Astrocyte of the cerebellum (primary cell): ENCODE results near the gene CITED1.
A peak's percentile ranks its signal among the peaks of the same experiment; 100 is the strongest.

ENCODE experiments used
- DNase-seq: peaks from one replicate; pipeline ENCODE4 v3.0.0-alpha.2; 2011; ENCODE audit warnings: low read depth
- H3K4me3 ChIP-seq: 2 replicates; pipeline ENCODE4 v1.5.1; 2011; ENCODE audit warnings: mild to moderate bottlenecking, low read depth, low read length, moderate library complexity
- CTCF ChIP-seq: IDR thresholded peaks from 2 replicates; pipeline ENCODE4 v1.5.1; 2012; ENCODE audit warnings: low read length, low read depth, moderate library complexity, mild to moderate bottlenecking; ENCODE audit errors: missing control alignments
- in situ Hi-C: cut with HindIII; loops from 2 replicates; pipeline ENCODE4 v1.10.0; 2017; ENCODE audit warnings: low sequenced_read_pairs

Gene CITED1

GRCh38 chrX:72280321-72280845 is 25.3 kb downstream of the CITED1 start:
- DNase-seq = no peak
- no peak overlapping the region for H3K4me3 ChIP-seq
- in situ Hi-C loops = loop anchor here (5.0 kb wide), 1 partner anchor 48 kb away; no protein-coding TSS in a partner anchor
- no peak for TF ChIP-seq CTCF

GRCh38 chrX:72276478-72276953 is 29.2 kb downstream of the CITED1 start:
- no peak for TF ChIP-seq CTCF
- peak overlapping the region; percentile 61 for H3K4me3 ChIP-seq
- in situ Hi-C loops = no loop called here
- DNase-seq = no peak

GRCh38 chrX:72274526-72274925 is 31.2 kb downstream of the CITED1 start:
- no peak for DNase-seq
- in situ Hi-C loops = no loop called here
- no peak for TF ChIP-seq CTCF
- peak overlapping the region; percentile 61 for H3K4me3 ChIP-seq

GRCh38 chrX:72273718-72274117 is 32.0 kb downstream of the CITED1 start:
- in situ Hi-C loops = no loop called here
- peak overlapping the region; percentile 61 for H3K4me3 ChIP-seq
- no peak for DNase-seq
- TF ChIP-seq CTCF = no peak

- TF ChIP-seq CTCF = no peak
- H3K4me3 ChIP-seq = no peak overlapping the region
- peak; percentile 44 for DNase-seq
- in situ Hi-C loops = no loop called here
Measured at GRCh38 chrX:72272868-72273267, 32.8 kb downstream of the CITED1 start.

GRCh38 chrX:72271812-72272211 is 33.9 kb downstream of the CITED1 start:
- TF ChIP-seq CTCF = no peak
- no peak overlapping the region for H3K4me3 ChIP-seq
- in situ Hi-C loops = no loop called here
- no peak for DNase-seq
